GM20000 (cell line): ENCODE measurements around the gene PLAAT3.
"Not testable (repeated sequence)": the region's sequence is repeated elsewhere in the genome, so short reads cannot be mapped to it uniquely, and the experiment has no call there.

Experiments used
- DNase-seq: peaks from one replicate; pipeline ENCODE4 v3.0.0; 2012; ENCODE audit warnings: low spot score
- CTCF ChIP-seq: IDR thresholded peaks from 2 replicates; pipeline ENCODE4 v1.5.1; 2012; ENCODE audit warnings: mild to moderate bottlenecking, control low read depth; ENCODE audit errors: extremely low read depth, missing control alignments

PLAAT3 gene

DNA sequence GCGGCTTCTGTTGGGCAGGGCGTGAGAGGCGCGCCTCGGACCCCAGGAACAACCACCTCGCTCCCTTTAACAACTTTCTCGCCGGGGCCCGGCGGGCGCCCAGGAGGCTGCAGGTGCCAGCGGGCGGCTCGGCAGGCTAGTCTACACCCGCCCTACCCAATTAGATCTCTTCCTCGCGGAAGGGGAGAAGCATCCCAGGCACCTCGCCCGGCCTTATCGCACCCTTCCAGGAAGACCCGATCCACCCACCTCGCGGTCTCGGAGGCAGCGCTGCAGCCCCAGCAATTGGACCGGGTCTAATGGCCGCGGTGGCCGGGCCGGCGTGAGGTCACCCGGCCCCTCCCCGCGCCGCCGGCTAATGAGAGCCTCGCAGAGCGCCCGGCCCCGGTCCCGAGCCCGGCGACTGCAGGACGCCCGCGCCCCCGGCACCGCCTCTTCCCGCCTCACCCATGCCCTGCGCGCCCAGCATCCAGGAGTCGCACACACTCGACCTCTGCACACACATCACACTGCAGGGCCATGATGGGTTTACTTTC lies at the start of gene PLAAT3:
Gene PLAAT3 (minus strand): TSS at position 298 of the 536 bp plus-strand sequence. CDS start 419 bp downstream, outside the sequence.
- DNase-seq = peak; percentile 71
- TF ChIP-seq CTCF = no peak

DNA sequence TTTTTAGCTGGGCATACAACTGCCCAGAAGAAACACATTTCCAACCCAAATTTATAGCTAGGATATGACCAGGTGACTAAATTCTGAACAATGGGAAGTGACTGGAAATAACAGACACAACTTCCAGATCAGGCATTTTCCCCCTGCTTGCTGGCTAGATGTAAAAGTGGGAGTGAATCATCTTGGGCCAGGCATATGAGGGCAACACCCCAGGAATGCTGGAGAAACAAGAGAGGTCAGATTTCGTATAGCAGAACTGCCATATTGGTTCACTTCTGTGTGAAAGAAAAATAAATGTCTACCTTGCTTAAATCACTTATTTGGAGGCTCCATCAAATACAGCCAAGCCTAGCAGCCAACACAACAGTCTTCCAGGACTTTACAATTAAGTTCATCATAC lies 49.6 kb upstream of the PLAAT3 start:
- TF ChIP-seq CTCF = no peak
- no peak for DNase-seq

DNA sequence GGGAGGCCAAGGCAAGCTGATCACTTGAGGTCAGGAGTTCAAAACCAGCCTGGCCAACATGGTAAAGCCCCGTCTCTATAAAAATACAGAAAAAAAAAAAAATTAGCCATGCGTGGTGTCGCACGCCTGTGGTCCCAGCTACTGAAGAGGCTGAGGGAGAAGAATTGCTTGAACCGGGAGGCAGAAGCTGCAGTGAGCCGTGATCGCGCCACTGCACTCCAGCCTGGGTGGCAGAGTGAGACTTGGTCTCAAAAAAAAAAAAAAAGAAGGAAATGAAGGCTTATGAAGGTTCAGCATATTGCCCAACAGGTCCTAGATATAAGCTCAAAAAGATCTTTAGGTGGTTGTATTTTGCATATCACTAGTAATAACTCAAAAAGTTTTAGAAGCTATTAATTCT lies 46.7 kb upstream of the PLAAT3 start:
- DNase-seq = no peak
- no peak for TF ChIP-seq CTCF

- no peak for DNase-seq
- TF ChIP-seq CTCF = no peak
Observed at GRCh38 chr11:63652671-63653070, 38.4 kb upstream of the PLAAT3 start.

DNA sequence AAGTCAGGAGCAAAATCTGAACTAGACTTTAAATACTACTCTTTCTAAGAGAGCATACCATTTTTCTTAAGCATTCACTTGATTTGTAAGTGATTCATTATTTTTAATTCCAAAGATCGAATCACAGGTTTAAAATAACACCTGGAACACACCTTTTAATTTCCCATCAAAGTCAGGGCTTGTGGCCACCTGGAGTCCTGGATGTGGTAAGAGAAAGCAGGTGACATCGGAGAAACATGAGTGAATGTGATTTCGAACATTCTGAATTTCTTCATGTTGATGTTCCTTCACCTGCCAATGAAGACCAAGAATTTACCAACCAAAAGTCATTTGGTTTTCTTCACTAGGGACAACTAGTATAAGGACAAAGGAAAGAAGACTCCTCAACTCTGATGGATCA lies 29.0 kb upstream of the PLAAT3 start:
- no peak for TF ChIP-seq CTCF
- no peak for DNase-seq

DNA sequence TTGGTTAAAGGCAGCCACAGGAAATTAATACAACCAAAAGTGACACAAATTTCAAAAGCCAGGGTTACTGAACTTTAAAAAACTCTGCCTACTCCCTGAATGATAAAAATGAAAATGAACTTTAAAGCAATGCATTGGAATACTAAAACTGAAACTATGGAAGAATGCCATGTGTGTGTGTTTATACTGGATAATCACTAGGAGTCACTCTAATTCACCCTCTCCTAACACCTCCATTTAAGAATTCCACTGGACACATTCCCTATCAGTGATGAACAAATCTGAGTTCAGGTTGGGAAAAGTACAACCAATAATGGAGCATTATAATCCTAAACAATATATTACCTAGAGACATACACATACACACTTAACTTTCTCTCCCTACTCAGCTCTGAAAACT lies 27.5 kb upstream of the PLAAT3 start:
- DNase-seq = no peak
- no peak for TF ChIP-seq CTCF

- no peak for DNase-seq
- TF ChIP-seq CTCF = no peak
Observed at GRCh38 chr11:63639199-63639832, 25.1 kb upstream of the PLAAT3 start.

GRCh38 chr11:63638436-63638835 lies 24.2 kb upstream of the PLAAT3 start:
- DNase-seq = not testable (repeated sequence)
